Testis (tissue), 2 donors: ENCODE measurements around the gene TTC7B.

Source experiments
- POLR2A ChIP-seq: fragments of 450-650 bp; IDR thresholded peaks from one replicate; pipeline ENCODE4 v1.6.1; 2017; ENCODE audit warnings: antibody characterized with exemption, mild to moderate bottlenecking, moderate library complexity
- TF ChIP-seq, protein P1 (sequence below), 3 experiments: fragments of 450-650 bp in 2 of 3; fragments of 200-600 bp in 1 of 3; sonication (generic) in 1 of 3; IDR thresholded peaks; one replicate each; pipeline ENCODE4 v1.5.1; 2016 to 2019; ENCODE audit warnings: antibody characterized with exemption in 3 of 3, mild to moderate bottlenecking in 2 of 3, moderate library complexity in 1 of 3

DNA sequence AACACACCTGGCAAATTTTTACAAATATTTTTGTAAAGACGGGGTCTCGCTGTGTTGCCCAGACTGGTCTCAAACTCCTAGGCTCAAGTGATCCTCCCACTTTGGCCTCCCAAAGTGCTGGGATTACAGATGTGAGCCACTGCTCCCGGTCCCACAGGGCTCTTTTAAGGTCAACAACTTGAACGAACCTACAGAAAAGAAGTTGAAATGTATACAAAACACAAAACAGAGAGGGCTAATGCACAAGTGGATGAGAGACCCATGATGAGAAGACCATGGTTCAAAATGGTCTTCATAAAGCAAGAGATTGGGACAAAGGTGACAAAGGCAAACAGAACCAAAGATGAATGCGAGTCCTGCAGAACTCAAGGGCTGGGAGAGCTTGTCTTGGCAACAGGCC lies 328.0 kb downstream of the TTC7B start:
- TF ChIP-seq POLR2A: no peak
- TF ChIP-seq, protein P1, sequence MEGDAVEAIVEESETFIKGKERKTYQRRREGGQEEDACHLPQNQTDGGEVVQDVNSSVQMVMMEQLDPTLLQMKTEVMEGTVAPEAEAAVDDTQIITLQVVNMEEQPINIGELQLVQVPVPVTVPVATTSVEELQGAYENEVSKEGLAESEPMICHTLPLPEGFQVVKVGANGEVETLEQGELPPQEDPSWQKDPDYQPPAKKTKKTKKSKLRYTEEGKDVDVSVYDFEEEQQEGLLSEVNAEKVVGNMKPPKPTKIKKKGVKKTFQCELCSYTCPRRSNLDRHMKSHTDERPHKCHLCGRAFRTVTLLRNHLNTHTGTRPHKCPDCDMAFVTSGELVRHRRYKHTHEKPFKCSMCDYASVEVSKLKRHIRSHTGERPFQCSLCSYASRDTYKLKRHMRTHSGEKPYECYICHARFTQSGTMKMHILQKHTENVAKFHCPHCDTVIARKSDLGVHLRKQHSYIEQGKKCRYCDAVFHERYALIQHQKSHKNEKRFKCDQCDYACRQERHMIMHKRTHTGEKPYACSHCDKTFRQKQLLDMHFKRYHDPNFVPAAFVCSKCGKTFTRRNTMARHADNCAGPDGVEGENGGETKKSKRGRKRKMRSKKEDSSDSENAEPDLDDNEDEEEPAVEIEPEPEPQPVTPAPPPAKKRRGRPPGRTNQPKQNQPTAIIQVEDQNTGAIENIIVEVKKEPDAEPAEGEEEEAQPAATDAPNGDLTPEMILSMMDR (IDR thresholded peaks at IDR 0.05): no peak
